Activated CD8-positive, alpha-beta memory T cell treated with anti-CD3 and anti-CD28 coated beads for 1 hour (primary cell): ENCODE data around the gene EEF1G.
A peak's percentile ranks its signal among the peaks of the same experiment; 100 is the strongest.
"Not testable (repeated sequence)": the region's sequence is repeated elsewhere in the genome, so short reads cannot be mapped to it uniquely, and the experiment has no call there.

ENCODE experiments used
- DNase-seq, 2 donors: peaks; one replicate each; pipeline ENCODE4 v3.0.0-alpha.2; 2020; ENCODE audit warnings: low read depth in 1 of 2; ENCODE audit errors: extremely low read depth in 1 of 2

EEF1G gene

GRCh38 chr11:62573592-62574362 is at the start of gene EEF1G:
EEF1G (minus strand) TSS chr11:62573891; CDS start chr11:62573842, 49 bp downstream.
- peak; percentile 92 to 95 for DNase-seq

- no peak for DNase-seq
These were observed 48.9 kb upstream of the EEF1G start for GRCh38 chr11:62622476-62623089.

DNA sequence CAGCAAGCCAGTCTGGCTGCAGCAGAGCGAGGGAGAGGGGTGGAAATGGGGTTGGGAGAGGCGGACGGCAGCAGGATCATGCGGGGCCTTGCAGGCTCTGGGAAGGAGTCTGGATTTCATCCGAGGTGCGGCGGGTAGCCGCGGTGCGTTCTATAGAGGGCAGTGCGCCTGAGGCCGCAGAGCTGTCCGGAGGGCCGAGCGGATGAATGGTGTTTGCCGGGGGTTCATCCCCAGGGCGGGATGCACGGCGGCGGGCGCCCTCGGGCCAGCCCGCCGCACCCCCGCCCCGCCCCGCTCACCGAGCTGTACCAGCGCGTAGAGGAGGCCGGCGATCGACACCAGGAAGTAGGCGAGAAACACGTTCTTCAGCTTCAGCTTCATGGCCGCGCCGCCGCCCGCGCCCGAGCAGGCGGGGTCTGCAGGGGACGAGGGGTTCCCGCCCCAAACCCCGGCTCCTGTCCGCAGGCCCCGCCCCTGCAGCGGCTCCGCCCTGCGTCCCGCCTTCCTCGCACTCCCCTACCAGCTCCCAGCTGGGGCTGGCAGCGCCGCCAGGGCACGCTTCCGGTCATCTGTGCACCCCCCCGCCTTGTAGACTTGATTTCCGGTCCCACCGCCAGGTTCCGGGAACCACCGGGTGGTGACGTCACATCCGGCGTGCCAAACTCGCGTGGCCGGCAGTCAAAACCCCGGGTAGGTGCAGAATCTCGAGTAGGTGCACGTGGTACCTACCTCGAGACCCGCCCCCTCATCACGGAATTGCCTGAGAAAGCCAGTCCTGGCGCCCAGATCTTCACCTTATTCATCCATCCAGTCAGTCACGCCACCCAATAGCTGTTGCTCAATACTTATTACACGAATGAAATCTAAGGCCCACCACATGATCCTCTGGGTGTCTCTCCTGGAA is 48.1 kb upstream of the EEF1G start, which contains the start of gene B3GAT3:
Gene B3GAT3, minus strand, starts transcription at position 420 of the 904 bp plus-strand sequence. Its CDS starts 39 bp downstream, at position 381.
- peak; percentile 94 for DNase-seq

DNA sequence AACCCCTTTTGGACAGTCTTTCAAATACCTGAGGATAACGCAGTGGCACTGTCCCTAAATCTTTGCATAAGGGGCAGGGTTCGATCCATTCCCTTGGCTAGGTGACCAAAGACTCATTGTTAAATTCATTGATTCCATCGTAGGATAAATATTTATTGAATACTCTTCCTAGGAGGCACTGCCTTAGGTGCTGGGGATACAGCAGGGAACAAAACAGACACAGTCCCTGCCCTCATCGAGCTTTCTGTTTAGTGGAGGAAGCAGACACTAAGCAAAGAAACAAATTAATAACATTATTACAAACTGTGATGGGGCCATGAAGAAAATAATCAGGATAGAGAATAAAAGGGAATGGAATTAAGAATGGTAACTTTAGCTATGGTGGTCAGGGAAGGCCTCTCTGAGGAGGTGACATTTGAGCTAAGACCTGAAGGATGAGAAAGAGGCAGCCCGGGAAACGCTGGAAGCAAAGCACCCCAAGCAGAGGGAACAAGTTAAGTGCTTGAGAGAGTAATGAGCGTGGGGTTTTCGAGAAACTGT is 47.4 kb upstream of the EEF1G start:
- DNase-seq: no peak

DNA sequence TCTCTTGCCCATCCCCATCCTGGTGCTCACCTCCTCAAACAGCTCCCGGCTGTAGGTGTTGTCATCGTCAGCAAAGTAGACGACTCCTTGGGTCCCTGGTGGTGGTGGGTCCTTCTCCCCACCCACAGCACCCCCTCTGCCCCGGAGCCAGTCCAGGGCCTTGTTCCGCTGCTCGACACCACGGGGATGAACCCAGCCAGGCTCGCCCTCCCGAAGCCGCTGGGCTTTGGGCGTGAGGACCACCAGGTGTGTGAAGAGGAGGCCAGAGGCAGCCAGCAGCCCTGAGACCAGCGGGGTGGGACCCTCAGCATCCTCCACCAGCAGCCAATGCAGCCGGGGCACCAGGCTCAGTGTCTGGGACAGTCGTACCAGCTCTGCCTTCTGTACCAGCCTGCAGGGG is 43.3 kb upstream of the EEF1G start:
- not testable (repeated sequence) for DNase-seq

- no peak for DNase-seq
These were observed 41.8 kb upstream of the EEF1G start for GRCh38 chr11:62615521-62615920.

- no peak for DNase-seq
These were observed 40.6 kb upstream of the EEF1G start for GRCh38 chr11:62614275-62614674.

DNA sequence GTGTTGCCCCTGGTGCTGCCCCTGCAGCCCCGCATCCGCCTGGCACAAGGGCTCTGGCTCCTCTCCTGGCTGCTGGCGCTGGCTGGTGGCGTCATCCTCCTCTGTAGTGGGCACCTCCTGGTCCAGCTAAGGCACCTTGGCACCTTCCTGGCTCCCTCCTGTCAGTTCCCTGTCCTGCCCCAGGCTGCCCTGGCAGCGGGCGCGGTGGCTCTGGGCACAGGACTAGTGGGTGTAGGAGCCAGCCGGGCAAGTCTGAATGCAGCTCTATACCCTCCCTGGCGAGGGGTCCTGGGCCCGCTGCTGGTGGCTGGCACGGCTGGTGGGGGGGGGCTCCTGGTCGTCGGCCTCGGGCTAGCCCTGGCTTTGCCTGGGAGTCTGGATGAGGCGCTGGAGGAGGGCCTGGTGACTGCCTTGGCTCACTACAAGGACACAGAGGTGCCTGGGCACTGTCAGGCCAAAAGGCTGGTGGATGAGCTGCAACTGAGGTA is 39.6 kb upstream of the EEF1G start:
- DNase-seq: no peak

DNA sequence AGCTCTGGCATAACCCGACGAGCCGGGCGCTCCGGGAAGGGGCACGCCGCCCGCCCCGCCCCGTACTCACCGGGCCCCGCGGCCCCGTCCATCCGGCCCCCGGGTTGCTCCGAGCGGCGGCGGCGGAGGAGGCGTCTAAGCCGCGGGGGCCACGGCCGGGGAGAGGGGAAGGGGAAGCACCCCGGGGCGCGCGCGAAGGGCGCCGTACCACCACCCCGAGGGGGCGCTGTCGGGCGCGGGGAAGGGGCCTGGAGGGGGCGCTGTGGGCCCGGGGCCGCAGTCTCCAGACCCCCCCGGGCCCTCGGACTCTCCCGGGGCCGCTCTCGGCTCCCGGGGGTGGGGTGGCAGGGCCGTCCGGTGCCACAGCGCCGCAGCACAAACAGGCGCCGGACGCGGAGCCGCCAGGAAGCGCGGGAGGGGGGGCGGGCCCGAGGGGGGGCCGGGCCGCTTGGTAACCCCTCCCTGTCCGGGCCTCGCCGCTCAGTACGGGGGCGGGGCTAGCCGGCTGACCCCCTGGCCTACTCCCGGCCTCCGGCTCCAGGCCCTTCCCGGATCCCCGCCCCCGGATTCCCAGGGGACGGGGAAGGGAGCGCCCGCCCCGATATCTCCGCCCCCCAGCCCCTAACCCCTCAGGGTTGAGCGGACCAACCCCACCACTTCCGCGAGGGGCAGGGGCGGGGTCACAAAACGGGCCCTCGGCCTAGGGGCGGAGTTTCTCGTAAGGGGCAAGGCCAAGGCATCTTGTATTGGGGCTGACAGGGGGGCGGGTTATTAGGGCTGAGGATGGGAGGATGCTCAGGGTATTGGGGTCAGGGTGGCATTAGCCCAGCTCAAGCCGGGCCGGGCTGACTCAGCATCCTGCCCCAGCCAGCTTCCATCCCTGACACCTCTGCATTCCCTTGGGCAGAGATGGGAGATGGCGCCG is 38.9 kb upstream of the EEF1G start, which contains the start of the genes EML3 and ROM1:
Gene EML3, minus strand, starts transcription at position 410 of the 925 bp plus-strand sequence. Its CDS starts 318 bp downstream, at position 92.
Gene ROM1, plus strand, starts transcription at position 892 of the 925 bp plus-strand sequence. Its CDS starts 25 bp downstream, at position 917.
- peak; percentile 68 to 79 for DNase-seq

- DNase-seq: no peak
These were observed 38.1 kb upstream of the EEF1G start for GRCh38 chr11:62611705-62612365.

- no peak for DNase-seq
These were observed 37.4 kb upstream of the EEF1G start for GRCh38 chr11:62610814-62611704.

GRCh38 chr11:62610403-62610802 is 36.7 kb upstream of the EEF1G start:
- no peak for DNase-seq

DNA sequence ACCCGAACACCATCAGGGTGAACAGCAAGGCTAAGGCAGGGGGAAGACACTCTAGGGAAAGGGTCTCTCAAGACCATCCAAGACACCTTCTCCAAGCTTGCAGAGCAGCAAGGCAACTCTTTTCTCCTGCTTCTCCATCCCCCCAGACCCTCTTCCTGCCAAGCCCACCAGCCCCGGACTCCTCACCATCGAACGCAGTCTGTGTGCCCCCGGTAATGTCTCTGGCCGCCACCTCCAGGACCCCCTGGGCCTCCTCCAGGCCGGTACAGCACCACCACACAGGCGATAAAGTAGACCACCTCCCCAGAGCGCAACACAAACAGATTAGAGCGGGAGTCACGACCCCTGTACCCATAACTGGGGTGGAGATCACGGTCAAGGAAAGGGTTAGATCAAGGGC is 35.1 kb upstream of the EEF1G start:
- no peak for DNase-seq

- no peak for DNase-seq
These were observed 34.0 kb upstream of the EEF1G start for GRCh38 chr11:62607714-62608113.

- no peak for DNase-seq
These were observed 32.2 kb upstream of the EEF1G start for GRCh38 chr11:62605902-62606301.

DNA sequence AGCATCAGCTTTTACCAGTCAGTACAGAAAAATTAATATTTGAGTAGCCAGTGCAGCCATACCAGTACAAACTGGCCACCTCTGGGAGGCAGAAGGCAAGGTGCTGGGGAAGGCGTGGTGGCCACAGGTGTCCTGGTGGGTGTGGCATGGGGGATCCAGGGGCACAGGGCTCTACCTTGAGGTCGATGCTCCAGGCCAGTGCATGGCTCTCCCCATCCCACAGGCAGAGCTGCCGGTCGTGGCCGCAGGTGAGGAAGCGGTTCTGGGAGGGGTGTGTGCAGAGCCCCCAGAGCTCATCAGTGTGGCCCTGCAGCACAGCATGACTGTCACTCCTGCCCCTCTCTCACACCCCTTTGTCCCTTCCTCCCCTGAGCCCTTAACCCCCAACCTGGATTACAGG is 31.8 kb upstream of the EEF1G start:
- no peak for DNase-seq

GRCh38 chr11:62604460-62605120 is 30.9 kb upstream of the EEF1G start:
- no peak for DNase-seq
